HEK293T (cell line): ENCODE measurements around the gene OR10V1.

ENCODE experiments used
- ARNT ChIP-seq: fragments of 450-650 bp; IDR thresholded peaks from 2 replicates; pipeline ENCODE4 v1.6.1; 2017; ENCODE audit warnings: mild to moderate bottlenecking
- BHLHE40 ChIP-seq: fragments of 450-650 bp; IDR thresholded peaks from 2 replicates; pipeline ENCODE4 v1.6.1; 2016; ENCODE audit warnings: mild to moderate bottlenecking, moderate library complexity, borderline replicate concordance
- NFRKB ChIP-seq: fragments of 450-650 bp; IDR thresholded peaks from 2 replicates; pipeline ENCODE4 v1.6.1; 2016; ENCODE audit warnings: mild to moderate bottlenecking, moderate library complexity
- TARDBP ChIP-seq: fragments of 450-650 bp; IDR thresholded peaks from 2 replicates; pipeline ENCODE4 v1.6.1; 2016

GRCh38 chr11:59727426-59727825, 13.8 kb upstream of the OR10V1 start:
- TF ChIP-seq BHLHE40 (no peak), ARNT (no peak), TARDBP (no peak), NFRKB (no peak)
